IgD-negative memory B cell (primary cell): ENCODE results near the gene GPC5. TPM values are rescaled to one million over a fixed set of nuclear protein-coding genes. Genes with fewer than 3 reads are reported as not detected.

ENCODE experiments used
- H3K27ac Mint-ChIP-seq, 3 donors: one replicate each; pipeline ENCODE4 v1.8.0; 2020 to 2022; ENCODE audit warnings: mild to moderate bottlenecking in 3 of 3, mixed read lengths in 3 of 3, moderate library complexity in 1 of 3
- H3K27me3 Mint-ChIP-seq: one replicate; pipeline ENCODE4 v1.8.0; 2021; ENCODE audit warnings: mixed read lengths
- H3K36me3 Mint-ChIP-seq: one replicate; pipeline ENCODE4 v1.8.0; 2020; ENCODE audit warnings: mild to moderate bottlenecking, mixed read lengths
- H3K4me1 Mint-ChIP-seq, 3 donors: one replicate each; pipeline ENCODE4 v1.8.0; 2020 to 2022; ENCODE audit warnings: mixed read lengths in 3 of 3, mild to moderate bottlenecking in 1 of 3
- H3K4me3 Mint-ChIP-seq, 4 donors: one replicate each; pipeline ENCODE4 v1.8.0; 2020 to 2022; ENCODE audit warnings: mild to moderate bottlenecking in 4 of 4, mixed read lengths in 4 of 4, moderate library complexity in 3 of 4
- H3K9me3 Mint-ChIP-seq, 3 donors: one replicate each; pipeline ENCODE4 v1.8.0; 2020 to 2021; ENCODE audit warnings: mixed read lengths in 3 of 3, mild to moderate bottlenecking in 1 of 3
- polyA plus RNA-seq: library from polyadenylated mRNA; unstranded; fragments of 300-500 nt; fragmentation: Illumina TruSeq; gene quantifications from one replicate; pipeline ENCODE4 v1.2.3, GENCODE V29; 2021

Gene GPC5
- polyA plus RNA-seq, 1 donor from 2014 or later: 0.24 TPM

GRCh38 chr13:91459485-91459884 is 61.1 kb downstream of the GPC5 start:
- no peak overlapping the region for H3K27ac Mint-ChIP-seq
- H3K27me3 Mint-ChIP-seq: no peaks in the 10 kb centered on the region
- H3K4me1 Mint-ChIP-seq: no peaks in the 10 kb centered on the region
- H3K9me3 Mint-ChIP-seq: no peaks in the 10 kb centered on the region
- no peaks in the 10 kb centered on the region for H3K36me3 Mint-ChIP-seq
- H3K4me3 Mint-ChIP-seq: no peak overlapping the region

- Mint-ChIP-seq H3K27ac (no peak overlapping the region), H3K27me3 (no peaks in the 10 kb centered on the region), H3K9me3 (no peaks in the 10 kb centered on the region), H3K36me3 (no peaks in the 10 kb centered on the region), H3K4me1 (no peaks in the 10 kb centered on the region), H3K4me3 (no peak overlapping the region)
These were observed 65.9 kb downstream of the GPC5 start for GRCh38 chr13:91464336-91464735.

- Mint-ChIP-seq H3K27me3 (no peaks in the 10 kb centered on the region), H3K9me3 (no peaks in the 10 kb centered on the region), H3K4me1 (no peaks in the 10 kb centered on the region), H3K36me3 (no peaks in the 10 kb centered on the region), H3K27ac (no peak overlapping the region), H3K4me3 (no peak overlapping the region)
These were observed 68.8 kb downstream of the GPC5 start for GRCh38 chr13:91467236-91467635.

GRCh38 chr13:91468301-91468700 is 69.9 kb downstream of the GPC5 start:
- no peak overlapping the region for H3K27ac Mint-ChIP-seq
- H3K4me1 Mint-ChIP-seq: no peaks in the 10 kb centered on the region
- no peaks in the 10 kb centered on the region for H3K9me3 Mint-ChIP-seq
- H3K27me3 Mint-ChIP-seq: no peaks in the 10 kb centered on the region
- H3K4me3 Mint-ChIP-seq: no peak overlapping the region
- no peaks in the 10 kb centered on the region for H3K36me3 Mint-ChIP-seq

GRCh38 chr13:91470084-91470621 is 71.7 kb downstream of the GPC5 start:
- no peaks in the 10 kb centered on the region for H3K9me3 Mint-ChIP-seq
- no peaks in the 10 kb centered on the region for H3K4me1 Mint-ChIP-seq
- no peaks in the 10 kb centered on the region for H3K27me3 Mint-ChIP-seq
- H3K36me3 Mint-ChIP-seq: no peaks in the 10 kb centered on the region
- no peak overlapping the region for H3K27ac Mint-ChIP-seq
- no peak overlapping the region for H3K4me3 Mint-ChIP-seq

DNA sequence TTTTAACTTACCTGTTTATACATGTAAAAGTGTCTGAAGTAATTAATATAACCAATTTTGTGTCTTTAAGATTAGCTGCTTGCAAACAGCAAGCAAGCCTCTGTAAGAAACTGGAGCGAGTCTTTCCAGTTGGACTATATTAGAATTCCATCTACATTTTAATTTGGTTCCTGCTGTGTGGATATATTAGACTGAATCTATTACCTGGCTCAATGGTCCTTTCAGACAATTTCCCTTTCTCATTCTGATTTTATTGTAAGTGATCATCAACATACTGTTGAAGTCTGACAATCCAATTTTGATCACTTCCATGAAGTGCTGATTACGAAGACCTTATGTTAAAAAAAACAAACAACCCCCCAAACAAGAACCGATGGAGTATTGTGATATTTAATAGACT is 72.3 kb downstream of the GPC5 start:
- no peaks in the 10 kb centered on the region for H3K9me3 Mint-ChIP-seq
- H3K4me3 Mint-ChIP-seq: no peak overlapping the region
- H3K4me1 Mint-ChIP-seq: no peaks in the 10 kb centered on the region
- no peaks in the 10 kb centered on the region for H3K27me3 Mint-ChIP-seq
- no peaks in the 10 kb centered on the region for H3K36me3 Mint-ChIP-seq
- no peak overlapping the region for H3K27ac Mint-ChIP-seq

DNA sequence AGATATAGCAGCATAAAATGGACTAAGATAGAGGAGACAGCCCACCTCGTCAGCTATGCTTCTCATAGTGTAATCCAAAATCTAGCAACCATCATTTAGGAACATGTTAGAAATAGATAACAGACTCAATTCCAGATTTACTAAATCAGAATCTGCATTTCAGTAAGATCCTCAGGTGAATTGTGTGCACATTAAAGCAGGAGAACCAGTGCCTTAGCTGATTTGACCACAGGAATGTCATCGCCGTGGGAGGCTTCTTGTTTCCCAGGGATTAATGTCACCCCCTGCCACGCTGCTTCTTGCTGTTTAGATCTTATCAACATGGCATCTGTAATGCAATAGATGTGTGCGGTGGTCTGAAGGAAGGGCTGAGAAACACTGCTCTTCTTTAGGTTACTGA is 84.0 kb downstream of the GPC5 start:
- Mint-ChIP-seq H3K9me3 (no peaks in the 10 kb centered on the region), H3K36me3 (no peaks in the 10 kb centered on the region), H3K4me3 (no peak overlapping the region), H3K27ac (no peak overlapping the region), H3K27me3 (no peaks in the 10 kb centered on the region), H3K4me1 (no peaks in the 10 kb centered on the region)

DNA sequence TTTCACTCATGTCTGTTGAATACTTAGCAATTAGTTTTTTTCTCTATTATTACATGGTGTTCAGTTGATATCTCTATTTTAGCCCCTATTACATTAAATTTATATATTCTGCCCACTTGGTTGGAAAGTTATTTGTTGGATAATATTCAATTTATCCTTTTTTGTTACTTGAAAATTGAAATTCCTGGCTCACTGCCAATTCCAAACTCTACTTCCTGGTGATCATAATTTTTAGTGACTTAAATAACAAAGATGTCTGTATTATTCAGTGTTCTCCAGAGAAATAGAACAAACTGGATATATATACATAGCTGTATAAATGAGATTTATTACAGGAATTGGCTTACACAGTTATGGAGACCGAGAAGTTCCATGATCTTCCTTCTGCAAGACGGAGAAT is 93.6 kb downstream of the GPC5 start:
- no peaks in the 10 kb centered on the region for H3K27me3 Mint-ChIP-seq
- H3K4me1 Mint-ChIP-seq: no peaks in the 10 kb centered on the region
- H3K36me3 Mint-ChIP-seq: no peaks in the 10 kb centered on the region
- no peak overlapping the region for H3K27ac Mint-ChIP-seq
- no peak overlapping the region for H3K4me3 Mint-ChIP-seq
- peaks cover 0 to 4% (median 0%) of the 10 kb centered on the region in 3 donors for H3K9me3 Mint-ChIP-seq

- Mint-ChIP-seq H3K36me3 (no peaks in the 10 kb centered on the region), H3K27ac (peak overlapping the region in 1 of 3 donors; percentile 75), H3K9me3 (peaks cover 0 to 2% (median 0%) of the 10 kb centered on the region in 3 donors), H3K27me3 (no peaks in the 10 kb centered on the region), H3K4me1 (no peaks in the 10 kb centered on the region), H3K4me3 (no peak overlapping the region)
These were observed 95.0 kb downstream of the GPC5 start for GRCh38 chr13:91493442-91493841.

DNA sequence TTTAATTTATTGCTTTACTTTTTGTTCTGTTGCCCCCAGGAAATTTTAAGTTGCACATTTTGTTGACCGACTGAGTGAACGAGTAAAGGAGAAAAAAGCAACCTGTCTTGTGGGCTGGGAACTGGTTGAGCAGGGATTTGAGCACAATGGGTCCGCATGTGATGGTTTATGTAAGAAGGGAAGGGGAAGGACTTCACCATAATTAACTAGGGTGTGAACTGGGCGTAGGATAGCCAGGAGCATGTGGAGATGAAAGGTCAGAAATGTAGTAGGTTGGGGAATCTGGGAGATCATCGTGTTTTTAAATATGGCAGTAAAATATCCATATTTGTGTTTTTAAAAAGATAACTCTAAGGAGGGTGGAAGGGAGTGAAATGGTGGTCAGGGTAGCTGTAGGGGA is 99.9 kb downstream of the GPC5 start:
- Mint-ChIP-seq H3K9me3 (peaks cover 0 to 2% (median 2%) of the 10 kb centered on the region in 3 donors), H3K36me3 (peaks cover 2% of the 10 kb centered on the region), H3K4me3 (no peak overlapping the region), H3K27me3 (no peaks in the 10 kb centered on the region), H3K27ac (no peak overlapping the region), H3K4me1 (no peaks in the 10 kb centered on the region)

DNA sequence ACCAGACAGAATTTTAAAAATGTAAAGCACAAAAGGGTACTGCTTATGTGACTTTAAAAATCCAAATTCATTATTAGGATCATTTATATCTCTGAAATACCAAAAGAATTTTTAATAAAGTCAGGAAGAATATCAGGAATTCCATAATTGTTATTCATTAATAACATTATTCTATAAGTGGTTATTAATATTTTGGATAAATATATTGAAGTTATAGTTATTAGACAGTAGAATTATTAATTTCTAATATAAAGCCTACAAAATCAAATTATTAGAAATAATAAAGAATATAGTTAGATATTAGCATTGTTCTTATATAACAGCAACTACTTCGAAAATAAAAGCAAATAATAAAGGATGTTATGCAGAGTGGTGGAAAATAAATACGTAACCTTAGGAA is 105.8 kb downstream of the GPC5 start:
- H3K4me3 Mint-ChIP-seq: no peak overlapping the region
- H3K27ac Mint-ChIP-seq: no peak overlapping the region
- H3K4me1 Mint-ChIP-seq: no peaks in the 10 kb centered on the region
- H3K27me3 Mint-ChIP-seq: no peaks in the 10 kb centered on the region
- H3K9me3 Mint-ChIP-seq: peaks cover 4 to 9% (median 4%) of the 10 kb centered on the region in 3 donors
- peaks cover 2% of the 10 kb centered on the region for H3K36me3 Mint-ChIP-seq

DNA sequence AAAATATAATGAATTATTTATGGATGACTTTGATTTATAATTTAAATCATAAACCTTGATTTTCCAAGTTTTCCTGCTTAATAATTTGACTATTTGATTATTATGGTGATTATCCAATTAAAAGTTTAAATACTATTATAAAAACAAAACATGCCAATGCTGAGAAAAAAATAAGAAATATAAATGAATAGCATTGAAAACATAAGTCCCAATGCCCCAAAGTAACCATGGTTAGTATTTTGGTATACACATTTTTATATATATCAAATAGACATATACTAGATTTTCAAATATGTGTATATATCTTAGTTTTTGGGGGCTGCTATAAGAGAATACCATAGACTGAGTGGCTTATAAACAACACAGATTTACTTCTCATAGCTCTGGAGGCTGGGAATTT is 108.3 kb downstream of the GPC5 start:
- H3K27me3 Mint-ChIP-seq: no peaks in the 10 kb centered on the region

DNA sequence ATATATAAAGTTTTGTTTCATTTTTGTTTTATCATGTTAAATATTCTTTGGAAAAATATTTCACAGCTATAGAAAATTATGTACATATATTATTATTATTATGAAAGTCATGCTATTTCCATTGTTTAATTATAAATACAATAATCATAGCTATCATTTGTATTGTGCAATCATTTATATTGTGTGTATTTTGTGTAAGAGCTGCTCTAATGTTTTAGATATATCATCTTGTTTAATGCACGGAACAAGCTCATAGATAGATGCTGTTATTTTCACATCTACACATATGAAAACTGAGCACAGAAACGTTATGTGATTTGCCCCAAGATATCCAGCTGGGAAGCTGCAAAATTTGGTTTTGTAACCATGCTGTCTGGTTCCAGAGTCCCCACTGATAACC is 111.6 kb downstream of the GPC5 start:
- Mint-ChIP-seq H3K4me1 (no peaks in the 10 kb centered on the region), H3K27me3 (peaks cover 1% of the 10 kb centered on the region), H3K36me3 (no peaks in the 10 kb centered on the region), H3K9me3 (peaks cover 4% of the 10 kb centered on the region in 3 donors), H3K4me3 (no peak overlapping the region), H3K27ac (no peak overlapping the region)

More for the DNA sequence above, 108.3 kb downstream of the GPC5 start:
- H3K36me3 Mint-ChIP-seq: peaks cover 2% of the 10 kb centered on the region
- H3K4me1 Mint-ChIP-seq: no peaks in the 10 kb centered on the region
- H3K27ac Mint-ChIP-seq: no peak overlapping the region
- H3K9me3 Mint-ChIP-seq: peaks cover 4 to 9% (median 4%) of the 10 kb centered on the region in 3 donors
- H3K4me3 Mint-ChIP-seq: no peak overlapping the region

GRCh38 chr13:91513790-91514189 is 115.4 kb downstream of the GPC5 start:
- H3K27ac Mint-ChIP-seq: no peak overlapping the region
- no peaks in the 10 kb centered on the region for H3K36me3 Mint-ChIP-seq
- peaks cover 1% of the 10 kb centered on the region for H3K27me3 Mint-ChIP-seq
- H3K4me3 Mint-ChIP-seq: no peak overlapping the region
- peaks cover 2 to 7% (median 3%) of the 10 kb centered on the region in 3 donors for H3K9me3 Mint-ChIP-seq
- no peaks in the 10 kb centered on the region for H3K4me1 Mint-ChIP-seq

GRCh38 chr13:91516799-91517198 is 118.4 kb downstream of the GPC5 start:
- Mint-ChIP-seq H3K9me3 (peaks cover 3 to 7% (median 4%) of the 10 kb centered on the region in 3 donors), H3K4me3 (no peak overlapping the region), H3K27ac (no peak overlapping the region), H3K36me3 (no peaks in the 10 kb centered on the region), H3K27me3 (peaks cover 1% of the 10 kb centered on the region), H3K4me1 (no peaks in the 10 kb centered on the region)

- Mint-ChIP-seq H3K36me3 (no peaks in the 10 kb centered on the region), H3K4me3 (no peak overlapping the region), H3K27ac (no peak overlapping the region), H3K9me3 (peaks cover 2 to 14% (median 6%) of the 10 kb centered on the region in 3 donors), H3K4me1 (no peaks in the 10 kb centered on the region), H3K27me3 (no peaks in the 10 kb centered on the region)
These were observed 122.5 kb downstream of the GPC5 start for GRCh38 chr13:91520952-91521351.

DNA sequence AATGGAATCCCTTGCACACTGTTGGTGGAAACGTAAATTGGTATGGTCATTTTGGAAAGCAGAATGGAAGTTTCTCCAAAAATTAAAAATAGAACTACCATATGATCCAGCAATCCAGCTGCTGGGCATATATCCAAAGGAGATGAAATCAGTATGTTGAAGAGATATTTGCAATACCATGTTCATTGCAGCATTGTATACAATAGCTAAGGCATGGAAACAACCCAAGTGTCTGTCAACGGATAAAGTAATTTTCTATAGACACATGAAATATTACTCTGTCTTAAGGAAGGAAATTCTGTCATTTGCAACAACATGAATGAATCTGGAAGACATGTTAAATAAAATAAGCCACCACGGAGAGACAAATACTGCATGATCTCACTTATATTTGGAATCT is 124.7 kb downstream of the GPC5 start:
- Mint-ChIP-seq H3K4me3 (no peak overlapping the region), H3K4me1 (no peaks in the 10 kb centered on the region), H3K27me3 (no peaks in the 10 kb centered on the region), H3K36me3 (no peaks in the 10 kb centered on the region), H3K27ac (no peak overlapping the region), H3K9me3 (peaks cover 3 to 10% (median 6%) of the 10 kb centered on the region in 3 donors)
